Esophagus squamous epithelium (tissue), 4 donors: ENCODE data around the gene UGGT1.

ENCODE experiments used
- CTCF ChIP-seq, 6 experiments: fragments of 450-650 bp in 4 of 6; fragments of 200-600 bp in 2 of 6; sonication (generic) in 2 of 6; IDR thresholded peaks; one replicate each; pipeline ENCODE4 v1.5.1; 2016 to 2019; ENCODE audit warnings: antibody characterized with exemption in 6 of 6, mild to moderate bottlenecking in 4 of 6, moderate library complexity in 4 of 6
- POLR2A ChIP-seq, 4 donors: fragments of 450-650 bp; IDR thresholded peaks; one replicate each; pipeline ENCODE4 v1.6.1; 2017; ENCODE audit warnings: antibody characterized with exemption in 4 of 4, mild to moderate bottlenecking in 4 of 4, moderate library complexity in 3 of 4

- TF ChIP-seq CTCF (IDR thresholded peaks at IDR 0.05) (peak in 5 of 6 experiments; percentile 62 to 81 (median 71)), POLR2A (IDR thresholded peaks at IDR 0.05) (no peak)
Measured at GRCh38 chr2:128178650-128179460, 87.9 kb downstream of the UGGT1 start.
